GM12872 (cell line): ENCODE results near the gene HPS1.

Experiments
- TF ChIP-seq, protein P1 (sequence below): IDR thresholded peaks from 3 replicates; pipeline ENCODE4 v1.5.1; 2011; ENCODE audit warnings: low read depth, mild to moderate bottlenecking, low read length, moderate library complexity; ENCODE audit not compliant: insufficient read depth

Gene HPS1

DNA sequence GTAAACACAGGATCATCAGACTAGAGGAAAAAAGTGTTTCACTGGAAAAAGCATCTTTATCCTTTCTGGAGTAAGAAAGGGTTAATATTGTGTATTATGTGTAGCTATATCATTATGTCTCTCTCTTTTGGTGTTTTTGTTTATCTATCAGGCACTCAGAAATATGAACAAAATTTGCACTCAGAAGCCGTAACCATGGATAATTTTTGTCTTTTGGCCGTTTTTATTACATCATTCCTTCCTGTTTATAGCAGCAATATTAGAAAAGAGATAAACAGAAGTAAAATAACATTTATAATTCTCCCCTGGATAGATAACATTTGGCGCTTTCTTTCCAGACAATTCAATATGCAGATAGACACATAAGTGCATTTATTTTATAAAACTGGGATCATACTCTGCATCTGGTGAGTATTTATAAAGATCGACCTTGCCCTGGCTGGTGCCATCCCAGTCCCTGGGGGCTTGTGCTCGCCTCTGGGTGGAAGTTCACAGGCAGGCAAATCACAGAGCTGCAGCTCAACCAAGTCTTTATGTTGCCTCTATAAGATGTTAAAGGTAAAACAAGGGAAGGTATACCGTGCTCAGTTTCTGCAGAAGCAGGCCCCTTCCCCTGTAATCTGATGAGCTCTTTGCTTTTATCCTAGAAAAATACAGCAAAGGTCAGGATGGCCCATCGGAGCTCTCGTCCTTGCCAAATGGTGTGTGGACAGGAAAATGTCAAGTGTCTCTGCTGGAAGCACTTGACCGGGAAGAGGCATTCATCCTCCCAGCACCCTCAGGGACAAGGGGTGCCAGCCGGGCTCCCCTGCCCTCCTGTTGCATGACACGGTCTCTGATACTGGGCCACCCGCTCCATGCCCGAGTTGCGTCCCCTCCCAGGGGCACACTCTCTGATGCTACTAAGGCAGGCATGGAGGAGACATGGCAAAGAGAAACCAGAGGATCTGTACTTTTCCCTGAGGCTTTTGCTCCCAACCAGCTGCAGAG lies 75.6 kb downstream of the HPS1 start:
- TF ChIP-seq, protein P1, sequence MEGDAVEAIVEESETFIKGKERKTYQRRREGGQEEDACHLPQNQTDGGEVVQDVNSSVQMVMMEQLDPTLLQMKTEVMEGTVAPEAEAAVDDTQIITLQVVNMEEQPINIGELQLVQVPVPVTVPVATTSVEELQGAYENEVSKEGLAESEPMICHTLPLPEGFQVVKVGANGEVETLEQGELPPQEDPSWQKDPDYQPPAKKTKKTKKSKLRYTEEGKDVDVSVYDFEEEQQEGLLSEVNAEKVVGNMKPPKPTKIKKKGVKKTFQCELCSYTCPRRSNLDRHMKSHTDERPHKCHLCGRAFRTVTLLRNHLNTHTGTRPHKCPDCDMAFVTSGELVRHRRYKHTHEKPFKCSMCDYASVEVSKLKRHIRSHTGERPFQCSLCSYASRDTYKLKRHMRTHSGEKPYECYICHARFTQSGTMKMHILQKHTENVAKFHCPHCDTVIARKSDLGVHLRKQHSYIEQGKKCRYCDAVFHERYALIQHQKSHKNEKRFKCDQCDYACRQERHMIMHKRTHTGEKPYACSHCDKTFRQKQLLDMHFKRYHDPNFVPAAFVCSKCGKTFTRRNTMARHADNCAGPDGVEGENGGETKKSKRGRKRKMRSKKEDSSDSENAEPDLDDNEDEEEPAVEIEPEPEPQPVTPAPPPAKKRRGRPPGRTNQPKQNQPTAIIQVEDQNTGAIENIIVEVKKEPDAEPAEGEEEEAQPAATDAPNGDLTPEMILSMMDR, result no peak

DNA sequence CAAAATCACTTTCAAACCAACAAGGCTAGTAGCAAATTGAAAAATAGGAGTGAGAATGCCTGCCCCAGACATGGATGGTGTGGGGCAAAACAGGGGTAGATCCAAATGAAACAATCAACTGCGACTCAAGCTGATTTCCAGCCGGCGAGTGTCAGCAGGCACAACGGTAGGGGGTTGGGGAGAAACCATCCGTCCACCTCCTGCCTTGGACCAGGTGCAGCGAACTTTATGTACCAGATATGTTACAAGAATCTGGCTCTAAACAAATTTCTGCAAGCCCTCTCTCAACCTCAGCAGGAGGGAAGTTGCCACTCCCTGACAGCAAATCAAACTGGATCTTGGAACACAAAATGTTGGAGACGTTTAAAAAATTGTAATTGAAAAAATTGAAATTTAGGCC lies 76.9 kb downstream of the HPS1 start:
- TF ChIP-seq, protein P1, result no peak

DNA sequence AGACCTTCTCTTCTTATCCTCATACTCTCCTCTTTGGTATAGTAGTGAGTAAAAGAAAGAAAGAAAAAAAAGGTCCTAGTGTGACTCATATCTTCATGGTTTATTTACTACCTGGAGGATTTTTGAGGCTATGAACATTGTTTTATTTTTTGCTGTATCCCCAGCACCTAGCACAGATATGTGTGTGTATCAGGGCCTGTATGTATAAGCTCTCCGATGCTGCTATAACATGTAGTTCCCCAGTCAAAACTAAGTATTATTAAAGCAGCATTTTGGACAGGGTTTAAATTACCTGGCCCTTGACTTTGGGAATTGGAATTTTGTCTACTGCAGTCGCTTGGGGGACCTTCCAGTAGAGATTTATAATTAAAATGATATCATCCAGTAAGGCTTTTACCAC lies 78.1 kb downstream of the HPS1 start:
- TF ChIP-seq, protein P1, result no peak

DNA sequence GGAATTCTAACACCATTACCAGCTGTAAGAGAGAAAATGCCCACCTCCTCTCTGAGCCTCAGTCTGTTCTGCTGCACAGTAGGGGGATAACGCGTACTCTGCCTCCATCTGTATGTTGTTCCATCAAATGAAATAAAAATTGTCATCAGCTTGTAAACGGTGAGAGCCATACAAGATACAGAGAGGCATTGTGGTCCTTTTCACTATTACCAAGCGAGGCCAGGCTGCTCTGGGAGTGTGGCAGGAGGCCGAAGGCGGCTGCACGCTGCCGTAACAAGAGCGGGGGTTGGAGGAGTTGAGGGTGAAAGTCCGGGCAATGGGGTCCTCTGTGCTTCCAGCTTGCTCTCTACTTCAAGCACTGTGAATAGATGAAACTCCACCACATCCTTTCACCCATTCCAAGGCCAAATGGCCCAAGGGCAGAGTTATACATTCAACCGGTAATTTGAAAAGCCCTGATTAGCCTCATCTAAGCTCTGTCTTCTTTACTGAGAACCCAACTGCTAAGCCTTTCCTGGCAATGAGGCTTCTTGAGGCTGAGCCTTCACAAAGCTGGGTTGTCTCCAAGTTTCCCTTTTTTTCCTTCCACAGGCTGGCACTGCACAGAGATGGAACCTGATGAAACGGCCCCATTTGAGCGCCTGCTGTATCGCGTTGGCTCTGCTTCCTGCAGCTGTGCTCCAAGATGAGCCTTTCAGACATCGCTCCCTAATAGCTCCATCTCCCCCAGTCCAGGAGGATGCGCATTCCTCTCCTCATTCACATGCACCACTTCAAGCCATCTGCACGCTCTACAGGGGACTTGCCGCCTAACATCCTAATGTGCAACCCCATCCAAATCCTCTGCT lies 78.9 kb downstream of the HPS1 start:
- TF ChIP-seq, protein P1, result no peak
